ENCODE measurements around the gene ATOX1.
A peak's percentile ranks its signal among the peaks of the same experiment; 100 is the strongest.

Gene ATOX1

GRCh38 chr5:151772029-151772845, 13.8 kb upstream of the ATOX1 start:
- Histone ChIP-seq H3K27ac (ENCODE audit: low read length) (peak overlapping the region; percentile 84), H3K27me3 (ENCODE audit: low read depth, low read length) (no peaks in the 10 kb centered on the region), H3K4me3 (ENCODE audit: low read length) (peak overlapping the region; percentile 91), H3K4me1 (ENCODE audit: low read length) (peaks cover 26% of the 10 kb centered on the region), H3K9ac (ENCODE audit: low read length) (peak overlapping the region; percentile 97), H4K20me1 (ENCODE audit: insufficient read depth, low read length) (peaks cover 49% of the 10 kb centered on the region), H2AFZ (ENCODE audit: low read depth, low read length) (no peak overlapping the region), H3K4me2 (ENCODE audit: low read length) (peak overlapping the region; percentile 94), H3K36me3 (replicated peaks; ENCODE audit: low read depth, low read length) (peaks cover 16% of the 10 kb centered on the region), H3K9me3 (ENCODE audit: insufficient read depth, low read length) (no peaks in the 10 kb centered on the region), H3K79me2 (ENCODE audit: low read length) (peaks cover 67% of the 10 kb centered on the region)
- TF ChIP-seq CTCF (IDR thresholded peaks at IDR 0.05; ENCODE audit: low read depth, low read length) (no peak), EZH2phosphoT487 (IDR thresholded peaks at IDR 0.05; ENCODE audit: low read depth) (no peak)

- H3K27ac ChIP-seq (ENCODE audit: low read length): peak within 1 kb of the TSS; percentile 90
Observed at GRCh38 chr5:151771259-151772028, 13.0 kb upstream of the ATOX1 start, which contains the start of gene G3BP1. Gene G3BP1, plus strand, starts transcription at chr5:151771954. Its CDS starts 14,667 bp downstream, at chr5:151786621.

GRCh38 chr5:151770383-151771258, 12.2 kb upstream of the ATOX1 start:
- H4K20me1 ChIP-seq (ENCODE audit: insufficient read depth, low read length): peaks cover 35% of the 10 kb centered on the region
- TF ChIP-seq CTCF (IDR thresholded peaks at IDR 0.05; ENCODE audit: low read depth, low read length) (no peak), EZH2phosphoT487 (IDR thresholded peaks at IDR 0.05; ENCODE audit: low read depth) (no peak)
- peak overlapping the region; percentile 46; the same call in 1 of the 2 replicates for H2AFZ ChIP-seq (ENCODE audit: low read depth, low read length)
- H3K9ac ChIP-seq (ENCODE audit: low read length): peak overlapping the region; percentile 97
- peak overlapping the region; percentile 97 for H3K4me2 ChIP-seq (ENCODE audit: low read length)
- peak overlapping the region; percentile 84 for H3K4me3 ChIP-seq (ENCODE audit: low read length)
- no peaks in the 10 kb centered on the region for H3K9me3 ChIP-seq (ENCODE audit: insufficient read depth, low read length)
- H3K79me2 ChIP-seq (ENCODE audit: low read length): peaks cover 50% of the 10 kb centered on the region
- peaks cover 12% of the 10 kb centered on the region for H3K36me3 ChIP-seq (replicated peaks; ENCODE audit: low read depth, low read length)
- peak overlapping the region; percentile 90 for H3K27ac ChIP-seq (ENCODE audit: low read length)
- H3K4me1 ChIP-seq (ENCODE audit: low read length): peaks cover 20% of the 10 kb centered on the region
- H3K27me3 ChIP-seq (ENCODE audit: low read depth, low read length): no peaks in the 10 kb centered on the region

More at GRCh38 chr5:151771259-151772028, 13.0 kb upstream of the ATOX1 start, which contains the start of gene G3BP1:
- Histone ChIP-seq H2AFZ (ENCODE audit: low read depth, low read length) (no peak within 1 kb of the TSS), H3K9ac (ENCODE audit: low read length) (peak within 1 kb of the TSS; percentile 97), H3K36me3 (replicated peaks; ENCODE audit: low read depth, low read length) (peaks cover 12% of the 10 kb centered on the region), H3K9me3 (ENCODE audit: insufficient read depth, low read length) (no peaks in the 10 kb centered on the region), H3K27me3 (ENCODE audit: low read depth, low read length) (no peaks in the 10 kb centered on the region), H3K4me1 (ENCODE audit: low read length) (peaks cover 26% of the 10 kb centered on the region), H3K4me3 (ENCODE audit: low read length) (peak within 1 kb of the TSS; percentile 91), H4K20me1 (ENCODE audit: insufficient read depth, low read length) (peaks cover 43% of the 10 kb centered on the region), H3K4me2 (ENCODE audit: low read length) (peak within 1 kb of the TSS; percentile 97), H3K79me2 (ENCODE audit: low read length) (peaks cover 59% of the 10 kb centered on the region)
- peak; percentile 37; the same call in 1 of the 2 replicates for TF ChIP-seq CTCF (IDR thresholded peaks at IDR 0.05; ENCODE audit: low read depth, low read length)
- TF ChIP-seq EZH2phosphoT487 (IDR thresholded peaks at IDR 0.05; ENCODE audit: low read depth): no peak

Measured in OCI-LY3 (cell line).